HepG2 (cell line): ENCODE measurements around the gene FGFR2. TPM values are rescaled to one million over a fixed set of nuclear protein-coding genes. Genes with fewer than 3 reads are reported as not detected.

Experiments
- ATAC-seq: fragments of 200-7000 bp; cut with Tn5 transposase; 3 replicates; pipeline ENCODE4 v1.9.1; 2020; ENCODE audit warnings: mild to moderate bottlenecking, moderate library complexity
- BruUV-seq: library from RNA; stranded (reverse); fragments of 400-500 nt; replicated peaks from 2 replicates; lab custom pipeline; 2021; lab: Mats Ljungman, UMichigan
- CTCF ChIA-PET: fragments of 300-600 bp; formaldehyde crosslinking; extraction: SDS; loops from one replicate; lab custom pipeline; 2021; ENCODE audit warnings: low total read pairs, inconsistent platforms, low intra/inter-chr PET ratio; lab: Yijun Ruan, JAX
- POLR2A ChIA-PET: fragments of 350-600 bp; sonication (Branson Sonifier 250); formaldehyde crosslinking; loops from one replicate; lab custom pipeline; 2020; ENCODE audit warnings: antibody characterized with exemption, inconsistent platforms; lab: Yijun Ruan, JAX
- DNase-seq: peaks from one replicate; pipeline ENCODE4 v3.0.0-alpha.2; 2015; ENCODE audit warnings: low spot score
- FAIRE-seq: peaks from 3 replicates; lab custom pipeline; 2011; peaks lifted over from hg19 to GRCh38; lab: Jason Lieb, UNC
- H2AFZ ChIP-seq: one replicate; pipeline ENCODE4 v1.6.1; 2011; ENCODE audit warnings: low read length, inconsistent platforms
- H3K27ac ChIP-seq: fragments of 300-600 bp; 3 replicates; pipeline ENCODE4 v1.8.0; 2011; ENCODE audit warnings: mixed run types, mild to moderate bottlenecking, mixed read lengths, low read length, inconsistent platforms; ENCODE audit not compliant: insufficient read depth; ENCODE audit errors: extremely low read length
- H3K27me3 ChIP-seq, 2 experiments: fragments of 200-600 bp in 1 of 2; 2 replicates in 1 of 2; 3 replicates in 1 of 2; pipeline versions ENCODE4 v1.6.0 to v1.8.0; 2011; ENCODE audit warnings: low read length in 2 of 2, mild to moderate bottlenecking in 2 of 2, moderate library complexity in 2 of 2, inconsistent platforms in 1 of 2; ENCODE audit not compliant: insufficient read depth in 2 of 2, control insufficient read depth in 1 of 2
- H3K36me3 ChIP-seq, 2 experiments: fragments of 200-600 bp in 1 of 2; replicated peaks in 1 of 2; 2 replicates in 1 of 2; 3 replicates in 1 of 2; pipeline versions ENCODE4 v1.5.1 to v1.8.0; 2011; ENCODE audit warnings: low read length in 2 of 2, inconsistent platforms in 1 of 2; ENCODE audit not compliant: insufficient read depth in 2 of 2, control insufficient read depth in 1 of 2
- H3K4me1 ChIP-seq: 2 replicates; pipeline ENCODE4 v1.5.1; 2012; ENCODE audit warnings: low read length, inconsistent platforms; ENCODE audit not compliant: insufficient read depth
- H3K4me2 ChIP-seq: 2 replicates; pipeline ENCODE4 v1.6.0; 2011; ENCODE audit warnings: low read depth, low read length, inconsistent platforms
- H3K4me3 ChIP-seq, 3 experiments: fragments of 200-600 bp in 1 of 3; sonication (generic), shearing (Covaris generic) in 1 of 3; replicated peaks in 1 of 3; 2 replicates each; pipeline ENCODE4 v1.5.1; 2011 to 2016; ENCODE audit warnings: low read length in 3 of 3, inconsistent platforms in 2 of 3, low read depth in 2 of 3, mild to moderate bottlenecking in 2 of 3, control low read depth in 1 of 3, mixed read lengths in 1 of 3; ENCODE audit not compliant: insufficient read depth in 1 of 3
- H3K79me2 ChIP-seq: one replicate; pipeline ENCODE4 v1.6.1; 2011; ENCODE audit warnings: low read length, inconsistent platforms; ENCODE audit not compliant: insufficient read depth
- H3K9ac ChIP-seq: 2 replicates; pipeline ENCODE4 v1.6.0; 2011; ENCODE audit warnings: mild to moderate bottlenecking, low read depth, low read length, inconsistent platforms; ENCODE audit not compliant: insufficient read depth
- H3K9me3 ChIP-seq: 2 replicates; pipeline ENCODE4 v1.5.1; 2012; ENCODE audit warnings: mild to moderate bottlenecking, low read length
- H4K20me1 ChIP-seq: 2 replicates; pipeline ENCODE4 v1.6.0; 2011; ENCODE audit warnings: inconsistent platforms, mild to moderate bottlenecking, low read length, moderate library complexity; ENCODE audit not compliant: insufficient read depth
- POGZ ChIP-seq: sonication (generic); formaldehyde crosslinking; IDR thresholded peaks from 2 replicates; pipeline ENCODE4 v1.4.0; 2020; ENCODE audit warnings: mild to moderate bottlenecking, missing genetic modification reagents
- U2AF1 ChIP-seq: fragments of 200-400 bp; formaldehyde crosslinking; optimal IDR thresholded peaks from 2 replicates; pipeline ENCODE3; 2017; ENCODE audit warnings: mild to moderate bottlenecking, low read depth, low read length
- ZFP36 ChIP-seq: fragments of 150-350 bp; IDR thresholded peaks from 2 replicates; pipeline ENCODE4 v1.6.1; 2018; ENCODE audit warnings: borderline replicate concordance, low read length, low read depth; ENCODE audit not compliant: partially characterized antibody
- ZNF205 ChIP-seq: IDR thresholded peaks from 2 replicates; pipeline ENCODE4 v1.6.1; 2018; ENCODE audit warnings: missing biosample characterization, missing genetic modification reagents
- ZNF446 ChIP-seq: sonication (generic); formaldehyde crosslinking; IDR thresholded peaks from 2 replicates; pipeline ENCODE4 v1.5.0; 2020; ENCODE audit warnings: mild to moderate bottlenecking, missing genetic modification reagents
- ZNF549 ChIP-seq: sonication (generic); formaldehyde crosslinking; IDR thresholded peaks from 2 replicates; pipeline ENCODE4 v1.5.0; 2020; ENCODE audit warnings: missing genetic modification reagents
- ZNF788 ChIP-seq: sonication (generic); formaldehyde crosslinking; IDR thresholded peaks from 2 replicates; pipeline ENCODE4 v1.5.0; 2020; ENCODE audit warnings: mild to moderate bottlenecking, missing genetic modification reagents, borderline replicate concordance
- ZNF792 ChIP-seq: IDR thresholded peaks from 2 replicates; pipeline ENCODE4 v1.6.1; 2016
- ZSCAN25 ChIP-seq: sonication (generic); formaldehyde crosslinking; IDR thresholded peaks from 2 replicates; pipeline ENCODE4 v1.8.0; 2022; ENCODE audit warnings: mild to moderate bottlenecking, missing genetic modification reagents
- WGBS: methylation state at CpG from one replicate; pipeline ENCODE4 v1.1.6; 2017; ENCODE audit warnings: low lambda C conversion rate; 5-methylcytosine and 5-hydroxymethylcytosine counted together
- in situ Hi-C: cut with HindIII; loops from 2 replicates; pipeline ENCODE4 v1.10.0; 2017; ENCODE audit warnings: low pct_unique_long_range_greater_than_20kb; ENCODE audit not compliant: extremely low pct_ligation_motif_present
- intact Hi-C: fragments of 100-400 bp; cut with micrococcal nuclease; formaldehyde crosslinking; loops from one replicate; pipeline ENCODE4 v1.10.0; 2022; ENCODE audit not compliant: unreplicated experiment
- polyA plus RNA-seq, 8 experiments: library from polyadenylated mRNA; depleted of rRNA in 3 of 8; stranded (reverse) in 7 of 8; unstranded in 1 of 8; fragments of >200 nt; fragmentation: Illumina TruSeq in 4 of 8; extraction: Trizol in 4 of 8; gene quantifications; 2 replicates each; pipeline versions ENCODE4 v1.2.1 to v1.2.3, GENCODE V29; 2011 to 2016; ENCODE audit warnings: low read depth in 4 of 8, missing spikeins in 1 of 8, mixed read lengths in 1 of 8; ENCODE audit not compliant: insufficient read depth in 1 of 8
- total RNA-seq, 5 experiments: library from RNA; depleted of rRNA; stranded (reverse); fragments of >200 nt; fragmentation: Illumina TruSeq; extraction: Trizol; gene quantifications; 2 replicates each; pipeline ENCODE4 v1.2.3, GENCODE V29; 2016; ENCODE audit warnings: low read depth in 1 of 5
- TF ChIP-seq, protein P1 (sequence below): sonication (generic); formaldehyde crosslinking; IDR thresholded peaks from 2 replicates; pipeline ENCODE4 v1.5.0; 2020; ENCODE audit warnings: missing genetic modification reagents, mild to moderate bottlenecking, borderline replicate concordance

FGFR2 gene
- total and polyA plus RNA-seq, 2 of the 13 experiments (the other 11 are each of a cell fraction or from before 2014, with no cell fraction given) = 1.6 to 2.6 TPM

DNA sequence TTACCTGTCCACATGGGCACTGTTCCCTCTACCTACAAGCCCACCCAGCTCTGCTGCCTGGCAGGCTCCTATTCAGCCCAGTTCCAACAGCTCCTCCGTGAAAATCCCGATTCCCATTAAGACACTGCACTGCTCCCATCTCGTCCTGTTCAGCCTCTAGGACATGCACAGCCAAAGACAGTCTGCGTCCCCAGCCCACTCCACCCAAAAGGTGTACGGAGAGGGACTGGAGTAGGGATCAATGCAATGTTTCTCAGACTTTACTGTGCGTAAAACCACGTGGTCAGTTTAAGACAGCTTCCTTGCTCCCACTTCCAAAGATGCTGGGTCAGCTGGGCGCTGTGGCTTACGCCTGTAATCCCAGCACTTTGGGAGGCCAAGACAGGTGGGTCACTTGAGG is 19.9 kb downstream of the FGFR2 start:
- TF ChIP-seq, protein P1, sequence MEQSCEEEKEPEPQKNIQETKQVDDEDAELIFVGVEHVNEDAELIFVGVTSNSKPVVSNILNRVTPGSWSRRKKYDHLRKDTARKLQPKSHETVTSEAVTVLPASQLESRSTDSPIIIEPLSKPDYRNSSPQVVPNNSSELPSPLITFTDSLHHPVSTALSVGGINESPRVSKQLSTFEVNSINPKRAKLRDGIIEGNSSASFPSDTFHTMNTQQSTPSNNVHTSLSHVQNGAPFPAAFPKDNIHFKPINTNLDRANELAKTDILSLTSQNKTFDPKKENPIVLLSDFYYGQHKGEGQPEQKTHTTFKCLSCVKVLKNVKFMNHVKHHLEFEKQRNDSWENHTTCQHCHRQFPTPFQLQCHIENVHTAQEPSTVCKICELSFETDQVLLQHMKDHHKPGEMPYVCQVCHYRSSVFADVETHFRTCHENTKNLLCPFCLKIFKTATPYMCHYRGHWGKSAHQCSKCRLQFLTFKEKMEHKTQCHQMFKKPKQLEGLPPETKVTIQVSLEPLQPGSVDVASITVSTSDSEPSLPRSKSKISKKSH (CRISPR knock-in tag) = no peak
- TF ChIP-seq ZNF446 (no peak), U2AF1 (no peak), ZNF205 (CRISPR knock-in tag) (no peak), ZSCAN25 (no peak), ZNF788 (no peak), ZNF792 (CRISPR knock-in tag) (no peak), ZFP36 (no peak), ZNF549 (CRISPR knock-in tag) (no peak), POGZ (CRISPR knock-in tag) (no peak)
- no peak overlapping the region for H2AFZ ChIP-seq
- DNase-seq (no peak), ATAC-seq (no peak), FAIRE-seq (no peak)
- H3K4me1 ChIP-seq = peaks cover 34% of the 10 kb centered on the region
- intact Hi-C loops (no loop called here), in situ Hi-C loops (no loop called here)
- CTCF ChIA-PET = no interaction called here
- POLR2A ChIA-PET = no interaction called here
- H3K4me2 ChIP-seq = no peak overlapping the region
- no peaks in the 10 kb centered on the region; a peak in 1 of 5 replicates for H3K27me3 ChIP-seq
- H3K9me3 ChIP-seq = no peaks in the 10 kb centered on the region
- no peaks in the 10 kb centered on the region for H3K36me3 ChIP-seq
- no peak overlapping the region for H3K4me3 ChIP-seq
- no peak overlapping the region for H3K9ac ChIP-seq
- no peak overlapping the region for H3K27ac ChIP-seq
- BruUV-seq = no TSS peak
- WGBS = 80% methylated on average over 9 of the region's 9 CpGs
- no peaks in the 10 kb centered on the region for H4K20me1 ChIP-seq
- no peaks in the 10 kb centered on the region for H3K79me2 ChIP-seq
